NT2/D1 (cell line): Measurements from ENCODE around the gene EEFSEC.

ENCODE experiments used
- SUZ12 ChIP-seq: IDR thresholded peaks from 2 replicates; pipeline ENCODE4 v1.6.1; 2011; ENCODE audit not compliant: insufficient read length, insufficient read depth; ENCODE audit errors: extremely low read depth
- YY1 ChIP-seq: IDR thresholded peaks from 2 replicates; pipeline ENCODE4 v1.6.1; 2011; ENCODE audit not compliant: insufficient read length, insufficient read depth
- ZNF274 ChIP-seq: IDR thresholded peaks from 2 replicates; pipeline ENCODE4 v1.6.1; 2011; ENCODE audit warnings: mild to moderate bottlenecking, low read depth, low read length

- TF ChIP-seq ZNF274 (no peak), YY1 (no peak), SUZ12 (no peak)
Measured at GRCh38 chr3:128296469-128297251, 143.4 kb downstream of the EEFSEC start.
